ENCODE results near the gene CORT. TPM values are rescaled to one million over a fixed set of nuclear protein-coding genes. Genes with fewer than 3 reads are reported as not detected.
A peak's percentile ranks its signal among the peaks of the same experiment; 100 is the strongest.

Gene CORT
- total and polyA plus RNA-seq, 2 of the 4 experiments (the other 2 are of a cell fraction): 0.10 TPM; not detected in 1

DNA sequence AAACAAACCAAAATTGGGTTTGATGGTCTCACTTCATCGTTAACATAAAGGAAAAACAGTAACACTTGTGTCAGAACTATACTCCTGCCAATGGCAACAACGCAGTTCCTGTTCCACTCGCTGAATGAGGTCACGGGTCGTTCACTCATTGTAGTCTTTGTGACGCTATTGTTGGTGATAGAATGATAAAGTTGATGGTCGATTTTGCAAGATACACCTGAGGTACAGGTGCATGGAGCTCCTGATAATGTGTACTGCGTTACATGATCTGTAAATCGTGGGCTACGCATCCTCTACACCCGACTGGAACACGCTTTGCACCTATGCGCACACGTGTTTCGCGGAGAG, 20.0 kb upstream of the CORT start:
- Histone ChIP-seq H3K18ac (ENCODE audit: low read depth, low read length) (peak overlapping the region; percentile 36; the same call in 1 of the 2 replicates), H4K5ac (ENCODE audit: low read depth, low read length) (peak overlapping the region; percentile 87), H2AK9ac (replicated peaks; ENCODE audit: low read depth, low read length, poor library complexity) (peak overlapping the region; percentile 94), H3K4ac (ENCODE audit: low read depth, low read length) (peak overlapping the region; percentile 79), H2BK5ac (ENCODE audit: low read depth, low read length, poor library complexity, severe bottlenecking) (peak overlapping the region; percentile 27), H3K79me1 (ENCODE audit: low read depth in 1 of 2, low read length in 2 of 2) (peaks cover 7 to 24% of the 10 kb centered on the region in 2 experiments; a peak in 3 of 4 replicates), H3K23ac (ENCODE audit: low read depth, low read length) (peak overlapping the region; percentile 92), H2AFZ (replicated peaks; ENCODE audit: low read length, poor library complexity) (peak overlapping the region; percentile 100), H3K14ac (replicated peaks; ENCODE audit: low read depth, low read length) (peak overlapping the region; percentile 88), H3K9me3 (ENCODE audit: control insufficient read depth, insufficient read depth, low read length) (no peaks in the 10 kb centered on the region), H4K8ac (ENCODE audit: low read depth in 2 of 2, low read length in 2 of 2) (peak overlapping the region; percentile 79 to 96), H3K56ac (ENCODE audit: extremely low read depth, insufficient read depth, low read length) (no peak overlapping the region), H2BK15ac (ENCODE audit: low read depth, low read length) (no peak overlapping the region; the same call in 2 of the 3 replicates), H3K9ac (ENCODE audit: low read depth, low read length) (peak overlapping the region; percentile 78), H3K27me3 (ENCODE audit: control insufficient read depth, insufficient read depth, low read length) (no peaks in the 10 kb centered on the region), H3K27ac (ENCODE audit: insufficient read depth, low read length) (peak overlapping the region; percentile 55; the same call in 1 of the 2 replicates), H2BK20ac (ENCODE audit: low read depth, low read length) (no peak overlapping the region), H4K91ac (ENCODE audit: insufficient read depth, low read depth, low read length) (no peak overlapping the region; the same call in 1 of the 2 replicates), H2AK5ac (ENCODE audit: low read depth, low read length) (peak overlapping the region; percentile 74), H3K4me3 (ENCODE audit: insufficient read depth, low read depth, low read length) (peak overlapping the region; percentile 76), H2BK120ac (ENCODE audit: low read depth, low read length) (peak overlapping the region; percentile 35; the same call in 1 of the 2 replicates), H3K4me2 (ENCODE audit: low read depth, low read length) (peak overlapping the region; percentile 99), H4K20me1 (ENCODE audit: insufficient read depth, low read length) (no peaks in the 10 kb centered on the region), H3K4me1 (ENCODE audit: control insufficient read depth, insufficient read depth, low read length) (peaks cover 2% of the 10 kb centered on the region; the same call in 1 of the 2 replicates), H3K9me1 (ENCODE audit: insufficient read depth, low read length) (peaks cover 4% of the 10 kb centered on the region), H3K36me3 (ENCODE audit: control insufficient read depth, insufficient read depth, low read length) (0 out of 2 replicates have a peak, but pooled peaks cover 2% of the 10 kb centered on the region)
- POLR2A ChIA-PET (ENCODE audit: unreplicated experiment): no interaction called here
- CTCF ChIA-PET: interaction anchor here (0.9 to 1.9 kb wide), 7 partner anchors 30 to 64 kb away, joined by 3 to 12 read pairs (median 3); no protein-coding TSS in a partner anchor
- 47% methylated on average over 7 of the region's 16 CpGs; no CpG with 5 or more reads in 1 of the 2 experiments for WGBS, 2 experiments (ENCODE audit: extremely low coverage in 2 of 2, insufficient read length in 1 of 2)
- no TSS peak for BruUV-seq (replicated peaks)
- ATAC-seq (ENCODE audit: low read depth) (no peak), DNase-seq (peak; percentile 17)
- TF ChIP-seq RCOR1 (IDR thresholded peaks at IDR 0.05; ENCODE audit: insufficient replicate concordance, low read length) (no peak), MAZ (IDR thresholded peaks at IDR 0.05; ENCODE audit: borderline replicate concordance, low read depth, low read length) (no peak), CEBPB (IDR thresholded peaks at IDR 0.05; ENCODE audit: low read depth, low read length) (no peak), POLR2A (IDR thresholded peaks at IDR 0.05; ENCODE audit: low read depth, low read length) (no peak), BHLHE40 (IDR thresholded peaks at IDR 0.05; ENCODE audit: low read depth, low read length) (no peak), MAFK (IDR thresholded peaks at IDR 0.05; ENCODE audit: low read depth, low read length) (no peak), RAD21 (IDR thresholded peaks at IDR 0.05; ENCODE audit: low read length) (no peak), RFX5 (IDR thresholded peaks at IDR 0.05; ENCODE audit: low read depth, low read length) (no peak), MXI1 (IDR thresholded peaks at IDR 0.05; ENCODE audit: borderline replicate concordance, low read depth, low read length) (no peak), NFE2L2 (IDR thresholded peaks at IDR 0.05; ENCODE audit: low read depth, low read length) (no peak), SMC3 (IDR thresholded peaks at IDR 0.05; ENCODE audit: low read depth, low read length) (no peak), FOS (IDR thresholded peaks at IDR 0.05; ENCODE audit: low read depth, low read length) (no peak)
- TF ChIP-seq, protein P1, sequence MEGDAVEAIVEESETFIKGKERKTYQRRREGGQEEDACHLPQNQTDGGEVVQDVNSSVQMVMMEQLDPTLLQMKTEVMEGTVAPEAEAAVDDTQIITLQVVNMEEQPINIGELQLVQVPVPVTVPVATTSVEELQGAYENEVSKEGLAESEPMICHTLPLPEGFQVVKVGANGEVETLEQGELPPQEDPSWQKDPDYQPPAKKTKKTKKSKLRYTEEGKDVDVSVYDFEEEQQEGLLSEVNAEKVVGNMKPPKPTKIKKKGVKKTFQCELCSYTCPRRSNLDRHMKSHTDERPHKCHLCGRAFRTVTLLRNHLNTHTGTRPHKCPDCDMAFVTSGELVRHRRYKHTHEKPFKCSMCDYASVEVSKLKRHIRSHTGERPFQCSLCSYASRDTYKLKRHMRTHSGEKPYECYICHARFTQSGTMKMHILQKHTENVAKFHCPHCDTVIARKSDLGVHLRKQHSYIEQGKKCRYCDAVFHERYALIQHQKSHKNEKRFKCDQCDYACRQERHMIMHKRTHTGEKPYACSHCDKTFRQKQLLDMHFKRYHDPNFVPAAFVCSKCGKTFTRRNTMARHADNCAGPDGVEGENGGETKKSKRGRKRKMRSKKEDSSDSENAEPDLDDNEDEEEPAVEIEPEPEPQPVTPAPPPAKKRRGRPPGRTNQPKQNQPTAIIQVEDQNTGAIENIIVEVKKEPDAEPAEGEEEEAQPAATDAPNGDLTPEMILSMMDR (conservative IDR thresholded peaks at IDR 0.05; ENCODE audit: low read depth, low read length): no peak
- TF ChIP-seq, protein P2, sequence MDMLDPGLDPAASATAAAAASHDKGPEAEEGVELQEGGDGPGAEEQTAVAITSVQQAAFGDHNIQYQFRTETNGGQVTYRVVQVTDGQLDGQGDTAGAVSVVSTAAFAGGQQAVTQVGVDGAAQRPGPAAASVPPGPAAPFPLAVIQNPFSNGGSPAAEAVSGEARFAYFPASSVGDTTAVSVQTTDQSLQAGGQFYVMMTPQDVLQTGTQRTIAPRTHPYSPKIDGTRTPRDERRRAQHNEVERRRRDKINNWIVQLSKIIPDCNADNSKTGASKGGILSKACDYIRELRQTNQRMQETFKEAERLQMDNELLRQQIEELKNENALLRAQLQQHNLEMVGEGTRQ (IDR thresholded peaks at IDR 0.05; ENCODE audit: low read depth, low read length): no peak
- intact Hi-C loops (cut with micrococcal nuclease) (loop anchor here (1.0 to 10.0 kb wide), 4 partner anchors 64 to 555 kb away; partner anchors contain the start of genes LZIC, NMNAT1 and UBE4B), dilution Hi-C loops (cut with HindIII; ENCODE audit: low sequenced_read_pairs, unreplicated experiment) (no loop called here), in situ Hi-C loops (cut with MboI; ENCODE audit: low sequenced_read_pairs) (no loop called here)
